ENCODE results near the gene PCNT. TPM values are rescaled to one million over a fixed set of nuclear protein-coding genes. Genes with fewer than 3 reads are reported as not detected.

Gene PCNT
- total and polyA plus RNA-seq, 10 of the 15 experiments (the other 5 are each of a cell fraction or from before 2014, with no cell fraction given) = 2.9 to 39.6 (median 20.5) TPM

GRCh38 chr21:46418265-46418946, 94.5 kb downstream of the PCNT start:
- H3K4me2 ChIP-seq (ENCODE audit: control insufficient read depth, insufficient read depth) = no peak overlapping the region
- no peak overlapping the region for H2AFZ ChIP-seq (ENCODE audit: control insufficient read depth, low read depth, low read length)
- H3K79me2 ChIP-seq (ENCODE audit: control insufficient read depth, insufficient read depth, low read length) = no peaks in the 10 kb centered on the region
- 96% methylated on average over 13 of the region's 25 CpGs for WGBS (ENCODE audit: insufficient coverage, insufficient replicate concordance, low lambda C conversion rate, missing lambda C conversion rate)
- RAD21 ChIA-PET (ENCODE audit: unreplicated experiment) = no interaction called here
- no peak overlapping the region for H3K4me3 ChIP-seq
- CTCF ChIA-PET = interaction anchor here (0.6 kb wide), 1 partner anchor 243 kb away, joined by 3 read pairs; no protein-coding TSS in a partner anchor
- intact Hi-C loops (cut with micrococcal nuclease; ENCODE audit: unreplicated experiment) = no loop called here
- no peak for ATAC-seq
- DNase-seq (ENCODE audit: low read depth, low spot score) = no peak
- no peak for FAIRE-seq
- BruUV-seq (replicated peaks) = no TSS peak
- no peaks in the 10 kb centered on the region for H4K20me1 ChIP-seq (ENCODE audit: control insufficient read depth, insufficient read depth)
- no peaks in the 10 kb centered on the region for H3K9me3 ChIP-seq (replicated peaks; ENCODE audit: control insufficient read depth, insufficient read depth, low read length)
- H3K9ac ChIP-seq (ENCODE audit: control insufficient read depth, insufficient read depth, low read length) = no peak overlapping the region
- H3K27ac ChIP-seq (ENCODE audit: control insufficient read depth, insufficient read depth) = no peak overlapping the region
- H3K36me3 ChIP-seq (ENCODE audit: control insufficient read depth in 2 of 2, insufficient read depth in 2 of 2, low read length in 1 of 2) = peaks cover 12 to 14% of the 10 kb centered on the region in 2 experiments
- TF ChIP-seq POLR2A (IDR thresholded peaks at IDR 0.05; ENCODE audit: low read depth, low read length) (0 out of 2 replicates have a peak, but pooled peaks have one; percentile 22), ASH2L (IDR thresholded peaks at IDR 0.05; ENCODE audit: borderline replicate concordance, low read depth) (no peak), EGR1 (IDR thresholded peaks at IDR 0.05; ENCODE audit: borderline replicate concordance in 1 of 2, low read depth in 2 of 2, low read length in 2 of 2) (no peak)
- TF ChIP-seq, protein P1, sequence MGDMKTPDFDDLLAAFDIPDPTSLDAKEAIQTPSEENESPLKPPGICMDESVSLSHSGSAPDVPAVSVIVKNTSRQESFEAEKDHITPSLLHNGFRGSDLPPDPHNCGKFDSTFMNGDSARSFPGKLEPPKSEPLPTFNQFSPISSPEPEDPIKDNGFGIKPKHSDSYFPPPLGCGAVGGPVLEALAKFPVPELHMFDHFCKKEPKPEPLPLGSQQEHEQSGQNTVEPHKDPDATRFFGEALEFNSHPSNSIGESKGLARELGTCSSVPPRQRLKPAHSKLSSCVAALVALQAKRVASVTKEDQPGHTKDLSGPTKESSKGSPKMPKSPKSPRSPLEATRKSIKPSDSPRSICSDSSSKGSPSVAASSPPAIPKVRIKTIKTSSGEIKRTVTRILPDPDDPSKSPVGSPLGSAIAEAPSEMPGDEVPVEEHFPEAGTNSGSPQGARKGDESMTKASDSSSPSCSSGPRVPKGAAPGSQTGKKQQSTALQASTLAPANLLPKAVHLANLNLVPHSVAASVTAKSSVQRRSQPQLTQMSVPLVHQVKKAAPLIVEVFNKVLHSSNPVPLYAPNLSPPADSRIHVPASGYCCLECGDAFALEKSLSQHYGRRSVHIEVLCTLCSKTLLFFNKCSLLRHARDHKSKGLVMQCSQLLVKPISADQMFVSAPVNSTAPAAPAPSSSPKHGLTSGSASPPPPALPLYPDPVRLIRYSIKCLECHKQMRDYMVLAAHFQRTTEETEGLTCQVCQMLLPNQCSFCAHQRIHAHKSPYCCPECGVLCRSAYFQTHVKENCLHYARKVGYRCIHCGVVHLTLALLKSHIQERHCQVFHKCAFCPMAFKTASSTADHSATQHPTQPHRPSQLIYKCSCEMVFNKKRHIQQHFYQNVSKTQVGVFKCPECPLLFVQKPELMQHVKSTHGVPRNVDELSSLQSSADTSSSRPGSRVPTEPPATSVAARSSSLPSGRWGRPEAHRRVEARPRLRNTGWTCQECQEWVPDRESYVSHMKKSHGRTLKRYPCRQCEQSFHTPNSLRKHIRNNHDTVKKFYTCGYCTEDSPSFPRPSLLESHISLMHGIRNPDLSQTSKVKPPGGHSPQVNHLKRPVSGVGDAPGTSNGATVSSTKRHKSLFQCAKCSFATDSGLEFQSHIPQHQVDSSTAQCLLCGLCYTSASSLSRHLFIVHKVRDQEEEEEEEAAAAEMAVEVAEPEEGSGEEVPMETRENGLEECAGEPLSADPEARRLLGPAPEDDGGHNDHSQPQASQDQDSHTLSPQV (IDR thresholded peaks at IDR 0.05) = no peak
- in situ Hi-C loops (cut with MboI) = no loop called here
- POLR2A ChIA-PET = no interaction called here
- SMC1A ChIA-PET (ENCODE audit: uncharacterized antibody, unreplicated experiment) = no interaction called here
- H3K4me1 ChIP-seq (ENCODE audit: control insufficient read depth, insufficient read depth, low read length) = no peaks in the 10 kb centered on the region
- no peaks in the 10 kb centered on the region for H3K27me3 ChIP-seq (replicated peaks in 1 of 2; ENCODE audit: control insufficient read depth in 2 of 2, insufficient read depth in 2 of 2, low read length in 1 of 2)
